Fibroblast of the conjunctiva (primary cell): Measurements from ENCODE around the gene CDIPT.
"Not testable (repeated sequence)": the region's sequence is repeated elsewhere in the genome, so short reads cannot be mapped to it uniquely, and the experiment has no call there.

ENCODE experiments used
- DNase-seq: peaks from one replicate; pipeline ENCODE4 v3.0.0-alpha.2; 2010; ENCODE audit warnings: low read depth

The CDIPT gene

DNA sequence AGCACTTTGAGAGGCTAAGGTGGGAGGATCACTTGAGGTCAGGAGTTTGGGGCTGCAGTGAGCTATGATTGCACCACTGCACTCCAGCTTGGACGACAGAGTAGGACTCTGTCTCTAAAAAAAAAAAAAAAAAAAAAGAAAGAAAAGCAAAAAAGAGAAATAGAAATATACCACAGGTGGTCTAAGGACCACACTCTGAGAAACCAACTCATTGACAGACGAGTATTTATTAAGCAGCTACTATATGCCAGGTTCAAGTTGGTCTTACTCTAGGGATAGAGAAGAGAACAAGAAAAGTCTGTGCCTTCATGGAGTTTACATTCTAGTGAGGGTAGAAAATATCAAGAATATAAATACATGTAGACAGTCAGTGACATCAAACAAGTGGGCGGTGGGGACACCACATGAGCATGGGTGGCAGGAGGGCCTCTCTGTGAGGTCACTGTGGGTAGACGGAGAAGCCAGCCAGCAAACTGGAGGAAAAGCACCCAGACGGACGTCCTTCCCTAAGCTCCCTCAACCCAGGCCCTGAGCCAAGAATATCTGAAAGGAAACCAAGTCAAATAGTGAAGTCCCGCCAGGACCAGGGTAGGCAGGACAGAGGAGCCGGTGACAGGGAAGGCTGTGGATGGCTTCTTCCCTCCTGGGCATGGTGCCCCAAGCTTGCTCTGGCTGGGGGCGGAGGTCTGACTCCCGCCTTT is 4.7 kb downstream of the CDIPT start:
- DNase-seq, result no peak

DNA sequence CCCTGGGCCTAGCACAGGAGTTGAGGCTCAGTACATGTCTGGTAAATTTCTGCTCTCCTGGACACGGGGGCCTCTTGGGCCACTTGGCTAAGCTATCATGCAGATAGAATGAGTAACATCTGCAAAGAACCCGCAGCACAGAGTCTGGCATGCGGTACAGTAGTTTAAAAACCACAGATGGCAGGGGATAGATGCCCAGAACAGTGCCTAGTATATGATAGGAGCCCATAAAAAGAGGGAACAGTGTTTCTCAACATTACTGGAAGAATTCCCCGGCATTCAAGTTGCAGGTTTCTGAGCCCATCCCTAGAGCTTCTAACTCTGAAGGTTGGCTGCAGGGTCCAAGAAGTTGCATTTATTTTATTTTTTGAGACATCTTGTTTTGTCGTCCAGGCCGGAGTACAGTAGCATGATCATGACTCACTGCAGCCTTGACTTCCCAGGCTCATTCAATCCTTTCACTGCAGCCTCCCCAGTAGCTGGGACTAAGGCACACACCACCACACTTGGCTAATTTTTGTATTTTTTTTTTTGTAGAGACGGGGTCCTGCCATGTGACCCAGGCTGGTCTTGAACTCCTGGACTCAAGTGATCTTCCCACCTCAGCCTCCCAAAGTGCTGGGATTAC is 5.8 kb downstream of the CDIPT start:
- DNase-seq, result peak; percentile 31

DNA sequence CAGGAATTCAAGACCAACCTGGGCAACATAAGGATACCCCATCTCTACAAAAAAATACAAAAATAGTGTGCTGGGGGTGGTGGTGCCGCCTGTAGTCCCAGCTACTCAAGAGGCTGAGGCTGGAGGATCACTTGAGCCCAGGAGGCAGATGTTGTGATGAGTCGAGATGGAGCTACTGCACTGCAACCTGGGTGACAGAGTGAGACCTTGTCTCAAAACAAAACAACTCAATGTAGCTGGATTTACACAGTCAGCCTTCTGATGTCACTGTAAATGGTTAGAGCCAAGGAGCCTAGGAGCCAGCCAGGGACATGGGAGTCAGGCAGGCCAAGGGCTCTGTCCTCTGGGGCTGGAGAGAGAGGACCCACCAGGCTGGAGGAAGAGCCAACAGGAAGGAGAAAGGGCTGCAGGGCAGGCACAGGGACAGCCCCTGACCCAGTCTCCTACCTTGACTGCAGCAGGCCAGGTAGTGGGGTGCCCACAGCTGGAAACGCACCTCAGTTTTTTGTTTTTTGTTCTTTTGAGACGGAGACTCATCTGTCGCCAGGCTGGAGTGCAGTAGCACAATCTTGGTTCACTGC is 8.4 kb downstream of the CDIPT start:
- DNase-seq, result no peak

DNA sequence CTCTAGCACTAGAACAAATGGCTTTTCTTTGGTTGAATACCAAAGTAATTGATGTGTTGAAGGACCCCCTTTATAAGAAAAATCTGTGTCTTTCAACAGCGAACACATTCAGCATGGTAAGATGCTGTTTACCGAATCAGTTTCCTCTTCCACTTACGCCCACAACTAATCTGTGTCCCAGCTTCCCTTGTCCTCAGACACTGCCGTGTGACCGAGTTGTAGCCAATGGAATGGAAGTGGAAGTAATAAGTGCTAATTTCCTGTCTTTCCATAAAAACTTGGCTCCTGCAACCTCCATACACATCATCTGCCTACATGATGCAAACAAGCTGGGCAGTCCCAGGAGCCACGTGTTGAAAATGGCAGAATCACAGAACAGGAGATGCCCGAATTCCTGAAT is 10.4 kb downstream of the CDIPT start:
- DNase-seq, result peak; percentile 48

DNA sequence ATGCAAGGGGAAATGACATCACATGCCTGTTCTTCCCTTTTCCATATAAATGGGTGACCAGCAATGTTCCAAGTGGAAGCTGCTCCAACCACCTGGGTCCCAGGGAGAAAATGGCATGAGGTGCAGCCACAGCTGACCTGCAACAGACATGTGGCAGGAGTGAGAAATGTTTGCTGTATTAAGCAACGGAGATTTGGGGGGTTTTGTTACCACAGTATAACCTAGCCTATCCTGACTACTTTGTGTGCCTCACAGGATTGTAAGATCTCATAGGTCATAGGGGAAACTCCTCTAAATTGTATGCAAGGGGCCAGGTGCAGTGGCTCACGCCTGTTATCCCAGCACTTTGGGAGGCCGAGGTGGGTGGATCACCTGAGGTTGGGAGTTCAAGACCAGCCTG is 12.0 kb downstream of the CDIPT start:
- DNase-seq, result no peak

DNA sequence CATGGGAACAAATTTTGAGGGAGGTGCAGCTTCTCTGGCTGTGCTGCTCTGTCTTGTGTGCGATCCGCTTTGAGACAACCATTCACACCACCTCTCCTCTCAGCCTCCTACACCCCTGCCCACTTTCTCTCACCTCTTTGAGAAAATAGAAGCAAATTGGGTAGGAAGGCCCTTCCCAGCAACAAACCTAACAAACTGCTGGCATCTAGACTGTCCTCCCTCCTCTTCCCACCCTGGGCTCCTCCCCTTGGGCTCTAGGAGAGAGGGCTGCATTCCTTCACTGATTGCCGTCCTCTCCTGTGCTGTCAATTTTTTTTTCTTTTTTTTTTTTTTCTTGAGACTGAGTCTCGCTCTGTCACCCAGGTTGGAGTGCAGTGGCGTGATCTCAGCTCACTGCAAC is 13.5 kb downstream of the CDIPT start:
- DNase-seq, result no peak

DNA sequence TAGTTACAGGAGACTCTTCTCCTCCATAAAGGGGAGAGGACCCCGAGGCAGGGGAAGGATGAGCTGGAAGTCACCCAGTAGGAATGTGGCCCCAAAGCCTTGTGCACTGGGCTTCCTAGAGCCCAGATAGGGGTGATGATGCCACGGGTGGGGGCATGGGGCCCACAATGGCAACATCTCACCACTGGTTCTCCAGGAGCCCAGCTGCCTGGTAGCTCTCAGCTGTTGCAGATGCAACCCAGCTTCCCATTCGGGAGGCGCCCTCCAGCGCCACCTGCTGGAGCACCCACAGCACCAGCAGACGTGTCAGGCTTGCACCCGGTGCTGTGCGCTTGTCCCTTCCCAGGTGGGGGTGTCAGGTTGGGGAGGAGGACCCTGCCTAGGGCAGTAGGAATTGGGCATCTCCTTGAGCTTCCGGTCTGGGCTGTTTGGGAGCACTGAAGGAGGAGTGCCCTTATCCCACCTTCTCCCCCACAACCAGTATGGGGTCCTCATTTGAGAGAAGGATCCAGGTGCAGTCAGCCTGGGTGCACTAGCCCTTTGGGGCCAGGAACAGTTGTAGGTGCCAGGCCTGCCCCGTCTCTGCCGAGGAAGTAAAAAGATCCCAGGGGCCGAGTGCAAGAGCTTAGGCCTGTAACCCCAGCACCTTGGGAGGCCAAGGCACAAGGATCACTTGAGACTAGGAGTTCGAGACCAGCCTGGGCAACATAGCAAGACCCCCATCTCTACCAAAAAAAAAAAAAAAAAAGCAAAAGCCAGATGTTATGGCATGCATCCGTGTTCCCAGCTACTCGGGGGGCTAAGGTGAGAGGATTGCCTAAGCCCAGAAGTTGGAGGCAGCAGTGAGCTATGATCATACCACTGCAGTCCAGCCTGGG is 14.4 kb downstream of the CDIPT start:
- peak; percentile 49 for DNase-seq

DNA sequence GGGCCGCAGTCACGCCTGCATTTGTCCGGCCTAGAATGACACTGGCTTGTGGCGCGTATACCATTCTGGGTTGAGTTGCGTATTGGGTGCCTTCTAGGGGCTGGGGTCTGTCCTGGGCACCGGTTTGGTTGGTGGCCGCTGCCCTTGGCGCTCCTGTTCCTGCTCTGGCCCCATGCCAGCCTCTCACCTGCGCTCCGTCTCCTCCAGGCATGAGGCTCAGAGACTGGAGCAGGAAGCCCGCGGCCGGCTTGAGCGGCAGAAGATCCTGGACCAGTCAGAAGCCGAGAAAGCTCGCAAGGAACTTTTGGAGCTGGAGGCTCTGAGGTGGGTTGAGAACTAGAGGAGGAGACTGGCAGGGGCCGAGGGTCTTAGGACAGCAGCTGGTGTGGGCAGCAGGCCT is 17.4 kb downstream of the CDIPT start:
- no peak for DNase-seq

DNA sequence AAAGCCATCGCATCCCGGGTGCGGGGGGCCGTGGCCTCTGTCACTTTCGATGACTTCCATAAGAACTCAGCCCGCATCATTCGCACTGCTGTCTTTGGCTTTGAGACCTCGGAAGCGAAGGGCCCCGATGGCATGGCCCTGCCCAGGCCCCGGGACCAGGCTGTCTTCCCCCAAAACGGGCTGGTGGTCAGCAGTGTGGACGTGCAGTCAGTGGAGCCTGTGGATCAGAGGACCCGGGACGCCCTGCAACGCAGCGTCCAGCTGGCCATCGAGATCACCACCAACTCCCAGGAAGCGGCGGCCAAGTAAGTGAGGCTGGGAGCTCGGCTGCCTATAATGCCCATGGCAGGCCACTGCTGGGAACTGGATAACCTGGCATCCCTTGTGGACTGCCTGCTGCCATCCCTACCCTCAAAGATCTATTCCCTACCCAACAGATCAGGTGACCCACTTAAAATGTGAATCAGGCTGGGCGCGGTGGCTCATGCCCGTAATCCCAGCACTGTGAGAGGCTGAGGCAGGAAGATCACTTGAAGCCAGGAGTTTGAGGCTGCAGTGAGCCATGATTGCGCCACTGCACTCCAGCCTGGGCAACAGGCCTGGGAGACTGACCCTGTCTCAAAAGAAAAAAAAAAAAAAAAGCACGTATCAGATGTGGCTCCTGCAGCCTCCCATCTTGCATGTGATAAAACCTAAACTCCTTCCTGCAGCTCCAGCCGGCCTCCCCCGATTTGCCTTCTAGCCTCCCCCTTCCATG is 18.3 kb downstream of the CDIPT start:
- DNase-seq, result no peak

DNA sequence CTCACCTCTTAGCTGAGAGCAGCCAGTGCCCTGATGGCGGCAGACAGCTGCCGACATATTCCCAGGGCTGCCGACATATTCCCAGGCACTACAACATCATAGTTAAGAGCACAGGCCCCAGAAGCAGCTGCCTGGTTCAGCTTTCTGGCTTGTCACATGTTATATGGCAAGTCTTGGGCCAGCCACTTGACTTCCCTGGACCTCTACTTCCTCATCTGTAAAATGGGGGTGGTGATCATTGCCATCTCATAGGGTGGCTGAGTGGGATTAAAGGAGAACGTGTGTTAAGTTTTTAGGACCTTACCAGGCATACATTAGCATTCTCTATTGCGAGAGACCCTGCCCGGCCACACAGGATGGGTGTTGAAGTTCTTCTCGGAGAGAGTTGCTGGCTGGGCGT is 19.1 kb downstream of the CDIPT start:
- DNase-seq, result no peak

DNA sequence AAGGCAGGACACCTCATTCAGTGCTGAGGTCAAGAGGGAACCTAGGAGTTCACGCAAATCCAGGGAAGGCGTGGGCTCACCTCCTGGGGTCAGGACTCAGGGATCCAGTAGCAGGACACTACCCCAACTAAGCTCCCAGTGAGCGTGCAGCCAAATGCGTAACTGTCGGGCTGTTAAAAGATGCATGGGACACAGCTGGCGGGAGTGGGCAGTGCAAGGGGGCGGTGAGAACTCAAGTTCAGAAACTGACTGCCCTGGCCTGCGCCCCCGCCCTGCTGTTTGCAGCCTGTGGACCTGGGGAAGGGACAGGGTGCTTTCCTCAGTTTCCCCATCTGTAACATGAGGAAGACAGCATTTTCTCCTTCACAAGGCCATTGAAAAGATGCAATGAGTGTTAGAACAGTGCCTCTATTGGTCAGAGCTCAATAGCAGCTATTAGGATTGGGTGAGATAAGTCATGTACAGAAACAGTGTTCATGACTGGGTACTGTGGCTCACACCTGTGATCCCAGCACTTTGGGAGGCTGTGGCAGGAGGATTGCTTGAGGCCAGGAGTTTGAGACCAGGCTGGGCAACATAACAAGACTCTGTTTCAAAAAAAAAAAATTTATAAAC is 20.2 kb downstream of the CDIPT start:
- no peak for DNase-seq

DNA sequence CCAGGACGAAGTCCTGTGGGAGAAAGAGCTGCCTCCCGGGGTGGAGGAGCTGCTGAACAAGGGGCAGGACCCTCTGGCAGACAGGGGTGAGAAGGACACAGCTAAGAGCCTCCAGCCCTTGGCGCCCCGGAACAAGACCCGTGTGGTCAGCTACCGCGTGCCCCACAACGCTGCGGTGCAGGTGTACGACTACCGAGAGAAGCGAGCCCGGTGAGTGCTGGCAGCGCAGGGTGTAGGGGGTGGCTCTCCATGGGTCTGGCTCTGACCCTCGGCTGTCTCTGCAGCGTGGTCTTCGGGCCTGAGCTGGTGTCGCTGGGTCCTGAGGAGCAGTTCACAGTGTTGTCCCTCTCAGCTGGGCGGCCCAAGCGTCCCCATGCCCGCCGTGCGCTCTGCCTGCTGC is 21.4 kb downstream of the CDIPT start:
- DNase-seq, result no peak

DNA sequence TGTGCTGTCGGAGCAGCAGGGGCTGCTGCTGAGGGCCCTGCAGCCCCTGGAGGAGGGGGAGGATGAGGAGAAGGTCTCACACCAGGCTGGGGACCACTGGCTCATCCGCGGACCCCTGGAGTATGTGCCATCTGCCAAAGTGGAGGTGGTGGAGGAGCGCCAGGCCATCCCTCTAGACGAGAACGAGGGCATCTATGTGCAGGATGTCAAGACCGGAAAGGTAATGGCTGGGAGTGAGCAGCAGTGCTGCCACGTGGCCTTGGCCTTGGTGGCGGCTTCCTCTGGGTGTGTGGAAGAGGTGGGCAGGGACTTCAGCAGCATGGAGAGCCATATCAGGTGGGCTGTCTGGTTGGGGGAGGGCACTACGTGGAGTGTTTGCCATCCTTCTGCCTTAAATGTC is 22.8 kb downstream of the CDIPT start:
- DNase-seq, result no peak

DNA sequence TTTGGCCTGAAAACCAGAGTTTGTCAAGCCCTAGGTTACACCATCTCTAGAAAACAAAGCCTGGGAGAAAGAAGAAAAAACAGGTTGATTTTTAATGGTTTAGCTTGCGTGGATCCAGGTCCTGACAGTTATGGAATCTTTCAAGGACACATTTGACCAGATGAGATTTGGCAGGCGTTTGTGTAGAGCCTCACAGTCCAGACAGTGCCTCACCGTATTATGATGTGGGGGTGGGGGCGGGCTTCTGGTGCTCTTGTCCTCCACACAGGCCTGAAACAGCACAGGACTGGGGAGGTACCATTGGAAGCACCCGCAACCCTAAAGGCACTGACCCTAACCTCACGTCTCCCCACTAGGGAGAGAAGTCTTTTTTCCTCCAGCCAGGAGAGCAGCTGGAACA is 23.2 kb downstream of the CDIPT start:
- no peak for DNase-seq

DNA sequence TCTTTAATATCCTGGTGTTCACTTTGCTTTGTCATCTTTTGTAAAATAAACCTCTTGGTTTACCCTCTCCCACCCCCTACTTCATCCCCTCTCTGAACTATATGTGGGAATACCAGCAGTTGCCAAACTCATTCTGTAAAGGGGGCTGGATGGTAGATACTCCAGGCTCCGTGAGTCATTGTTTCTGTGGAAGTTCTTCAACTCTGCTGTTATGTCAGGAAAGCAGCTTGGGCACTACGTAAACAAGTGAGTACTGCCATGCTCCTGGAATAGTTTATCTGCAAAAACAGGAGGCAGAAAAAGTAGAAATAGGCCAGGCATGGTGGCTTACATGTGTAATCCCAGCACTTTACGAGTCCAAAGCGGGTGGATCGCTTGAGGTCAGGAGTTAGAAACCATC is 25.2 kb downstream of the CDIPT start:
- no peak for DNase-seq

DNA sequence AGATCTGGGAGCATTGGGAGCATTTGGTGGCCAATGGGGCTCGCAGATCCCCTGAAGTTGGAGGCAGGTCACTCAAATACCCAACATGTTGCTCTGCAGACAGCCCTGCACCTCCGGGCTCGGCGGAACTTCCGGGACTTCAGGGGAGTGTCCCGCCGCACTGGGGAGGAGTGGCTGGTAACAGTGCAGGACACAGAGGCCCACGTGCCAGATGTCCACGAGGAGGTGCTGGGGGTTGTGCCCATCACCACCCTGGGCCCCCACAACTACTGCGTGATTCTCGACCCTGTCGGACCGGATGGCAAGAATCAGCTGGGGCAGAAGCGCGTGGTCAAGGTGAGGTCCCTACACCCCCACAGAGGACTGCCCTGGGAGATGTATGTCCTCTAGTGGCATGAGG is 26.4 kb downstream of the CDIPT start:
- DNase-seq, result no peak

DNA sequence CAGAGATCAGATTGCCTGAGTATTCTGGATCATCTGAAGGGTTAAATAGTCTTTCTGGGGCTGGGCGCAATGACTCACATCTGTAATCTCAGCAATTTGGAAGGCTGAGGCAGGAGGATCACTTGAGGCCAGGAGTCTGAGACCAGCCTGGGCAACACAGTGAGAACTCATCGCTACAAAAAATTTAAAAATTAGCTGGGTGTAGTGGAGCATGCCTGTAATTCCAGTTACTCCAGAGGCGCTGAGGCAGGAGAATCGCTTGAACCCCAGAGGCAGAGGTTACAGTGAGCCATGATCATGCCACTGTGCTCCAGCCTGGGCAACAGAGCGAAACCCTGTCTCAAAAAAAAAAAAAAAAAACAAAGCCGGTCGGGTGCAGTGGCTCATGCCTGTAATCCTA is 27.1 kb downstream of the CDIPT start:
- DNase-seq, result no peak

DNA sequence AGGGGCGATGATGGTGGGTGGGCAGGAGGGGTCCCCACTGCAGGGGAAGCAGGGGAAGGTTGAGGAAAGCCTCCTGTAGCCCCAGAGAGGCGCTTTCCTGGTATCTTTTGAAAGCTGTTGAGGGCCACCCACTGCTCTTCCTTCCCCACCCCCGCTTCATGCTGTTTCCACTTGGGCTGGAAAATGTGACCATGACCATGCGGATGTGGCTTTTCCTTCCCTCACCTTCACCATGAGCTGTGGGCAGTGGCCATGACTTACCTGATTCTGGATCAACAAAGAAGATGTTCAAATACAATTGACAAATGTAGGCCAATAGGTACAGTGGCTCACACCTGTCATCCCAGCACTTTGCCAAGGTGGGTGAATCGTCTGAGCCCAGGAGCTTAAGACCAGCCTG is 28.9 kb downstream of the CDIPT start:
- DNase-seq, result no peak

DNA sequence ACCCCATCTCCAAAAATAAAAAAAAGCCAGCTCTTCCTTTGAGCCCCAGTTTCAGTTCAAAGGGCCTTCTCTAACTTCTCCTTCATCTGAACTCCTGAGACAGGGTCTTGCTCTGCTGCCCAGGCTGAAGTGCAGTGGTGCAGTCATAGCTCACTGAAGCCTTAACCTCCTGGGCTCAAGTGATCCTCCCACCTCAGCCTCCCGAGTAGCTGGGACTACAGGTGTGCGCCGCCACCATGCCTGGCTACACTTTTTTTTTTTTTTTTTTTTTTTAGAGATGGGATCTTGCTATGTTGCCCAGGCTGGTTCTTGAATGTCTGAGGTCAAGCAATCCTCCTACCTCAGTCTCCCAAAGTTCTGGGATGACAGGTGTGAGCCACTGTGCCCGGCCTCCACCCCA is 29.8 kb downstream of the CDIPT start:
- not testable (repeated sequence) for DNase-seq

DNA sequence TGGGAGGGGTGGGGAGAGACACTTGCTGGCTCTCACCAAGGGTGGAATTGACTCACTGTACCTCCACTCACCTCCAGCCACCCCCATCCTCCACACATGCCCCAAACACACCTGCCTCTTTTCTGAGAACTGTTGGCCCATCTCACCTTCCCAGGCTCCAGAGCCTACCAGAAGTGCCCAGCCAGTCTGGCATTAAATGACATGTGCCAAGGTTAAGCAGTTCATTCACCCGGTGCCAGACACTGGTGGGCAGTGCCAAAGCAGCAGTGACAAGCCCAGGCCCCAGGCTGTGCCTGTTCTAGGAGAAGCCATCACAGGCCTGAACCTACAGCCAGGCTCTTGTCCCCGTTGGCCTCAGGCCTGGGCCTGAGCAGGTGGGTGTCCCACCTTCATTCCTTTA is 31.5 kb downstream of the CDIPT start:
- no peak for DNase-seq

DNA sequence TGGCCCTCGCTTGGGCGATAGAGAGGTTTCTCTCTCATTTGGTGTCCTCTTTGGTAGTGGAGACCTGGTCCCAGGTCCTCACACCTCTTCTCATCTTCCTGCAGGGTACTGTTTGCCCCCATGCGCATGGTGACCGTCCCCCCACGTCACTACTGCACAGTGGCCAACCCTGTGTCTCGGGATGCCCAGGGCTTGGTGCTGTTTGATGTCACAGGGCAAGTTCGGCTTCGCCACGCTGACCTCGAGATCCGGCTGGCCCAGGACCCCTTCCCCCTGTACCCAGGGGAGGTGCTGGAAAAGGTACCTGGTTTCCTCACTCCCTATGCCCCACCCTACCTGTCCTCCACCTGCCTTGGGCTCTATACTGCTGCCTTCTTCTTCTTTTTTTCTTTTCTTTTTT is 32.3 kb downstream of the CDIPT start:
- DNase-seq, result no peak

DNA sequence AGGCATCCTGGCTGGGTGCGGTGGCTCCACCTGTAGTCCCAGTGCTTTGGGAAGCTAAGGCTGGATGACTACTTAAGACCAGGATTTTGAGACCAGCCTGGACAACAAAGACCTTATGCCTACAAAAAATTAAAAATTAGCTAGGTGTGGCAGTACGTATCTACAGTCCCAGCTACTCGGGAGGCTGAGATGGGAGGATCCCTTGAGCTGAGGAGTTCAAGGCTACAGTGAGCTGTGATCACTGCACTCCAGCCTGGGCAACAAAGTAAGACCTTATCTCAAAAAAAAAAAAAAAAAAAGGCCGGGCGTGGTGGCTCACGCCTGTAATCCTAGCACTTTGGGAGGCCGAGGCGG is 36.7 kb downstream of the CDIPT start:
- DNase-seq, result no peak
